Measurements from ENCODE around the gene BSDC1.

The BSDC1 gene

DNA sequence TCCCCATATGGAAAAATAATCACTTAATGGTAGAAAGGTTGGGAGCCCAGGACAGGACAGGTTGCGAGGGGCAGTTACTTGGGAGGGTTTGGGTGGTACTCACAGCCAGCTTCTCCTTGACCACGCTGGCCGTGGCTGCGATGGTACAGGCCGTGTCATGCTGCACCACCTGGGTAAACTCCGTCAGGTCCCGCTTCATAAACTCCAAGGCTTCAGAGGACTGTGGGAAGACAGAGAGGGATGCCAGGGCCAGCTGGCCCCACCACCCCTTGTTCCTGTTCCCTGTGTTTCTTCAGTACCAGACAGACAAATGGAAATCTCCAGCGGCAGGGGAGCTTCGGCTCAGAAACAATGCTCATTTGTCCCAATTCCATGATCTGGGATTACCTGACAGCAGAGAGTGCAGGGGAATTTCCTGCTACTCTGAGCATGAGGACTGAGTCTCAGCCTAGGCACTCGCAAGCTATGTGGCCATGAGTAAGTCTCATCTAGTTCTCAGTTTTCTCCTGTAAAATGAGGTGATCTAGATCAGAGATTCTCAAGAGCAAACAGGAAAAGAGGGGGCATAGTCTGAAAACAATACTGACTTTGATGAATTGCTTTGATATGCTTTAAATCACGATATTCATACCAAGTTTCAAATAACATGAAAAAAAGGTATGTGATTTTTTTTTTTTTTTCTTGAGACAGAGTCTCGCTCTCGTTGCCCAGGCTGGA, 7.4 kb downstream of the BSDC1 start:
- no peak for TF ChIP-seq ZNF384 (IDR thresholded peaks at IDR 0.05)
- no peak for TF ChIP-seq BHLHE40 (IDR thresholded peaks at IDR 0.05; ENCODE audit: borderline replicate concordance)
- TF ChIP-seq SUZ12 (IDR thresholded peaks at IDR 0.05), result no peak
- TF ChIP-seq NFRKB (IDR thresholded peaks at IDR 0.05), result no peak
- TF ChIP-seq FOXA1 (IDR thresholded peaks at IDR 0.05), result no peak
- TF ChIP-seq, protein P1, sequence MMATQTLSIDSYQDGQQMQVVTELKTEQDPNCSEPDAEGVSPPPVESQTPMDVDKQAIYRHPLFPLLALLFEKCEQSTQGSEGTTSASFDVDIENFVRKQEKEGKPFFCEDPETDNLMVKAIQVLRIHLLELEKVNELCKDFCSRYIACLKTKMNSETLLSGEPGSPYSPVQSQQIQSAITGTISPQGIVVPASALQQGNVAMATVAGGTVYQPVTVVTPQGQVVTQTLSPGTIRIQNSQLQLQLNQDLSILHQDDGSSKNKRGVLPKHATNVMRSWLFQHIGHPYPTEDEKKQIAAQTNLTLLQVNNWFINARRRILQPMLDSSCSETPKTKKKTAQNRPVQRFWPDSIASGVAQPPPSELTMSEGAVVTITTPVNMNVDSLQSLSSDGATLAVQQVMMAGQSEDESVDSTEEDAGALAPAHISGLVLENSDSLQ (IDR thresholded peaks at IDR 0.05), result no peak; the same call in 1 of the 2 replicates
- TF ChIP-seq ELF4 (IDR thresholded peaks at IDR 0.05), result no peak
- no peak for TF ChIP-seq TARDBP (IDR thresholded peaks at IDR 0.05)
- no peak for TF ChIP-seq CTBP1 (IDR thresholded peaks at IDR 0.05; ENCODE audit: borderline replicate concordance)
- TF ChIP-seq ARNT (IDR thresholded peaks at IDR 0.05), result no peak
- TF ChIP-seq SP1 (IDR thresholded peaks at IDR 0.05), result no peak
- TF ChIP-seq FOXK2 (IDR thresholded peaks at IDR 0.05), result no peak
- CTCF ChIA-PET, result no interaction called here
- DNase-seq (ENCODE audit: extremely low spot score), result no peak
- POLR2A ChIA-PET, result no interaction called here

DNA sequence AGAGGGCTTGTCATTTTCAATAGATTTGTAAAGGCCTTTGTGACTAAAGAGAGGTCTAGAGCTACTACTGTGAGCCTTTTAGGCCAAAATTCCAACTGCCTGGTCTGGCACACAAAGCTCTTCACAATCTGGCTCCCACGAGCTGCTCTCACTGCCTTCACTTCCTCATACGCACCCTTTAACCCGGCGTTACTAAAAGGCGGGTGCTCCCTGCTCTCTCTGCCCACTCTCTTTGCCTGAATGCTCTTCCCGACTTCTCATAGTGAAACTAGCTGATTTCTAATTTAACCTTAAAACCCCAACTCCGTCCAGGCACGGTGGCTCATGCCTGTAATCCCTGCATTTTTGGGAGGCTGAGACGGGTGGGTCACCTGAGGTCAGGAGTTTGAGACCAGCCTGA, 14.2 kb downstream of the BSDC1 start:
- CTCF ChIA-PET, result no interaction called here
- POLR2A ChIA-PET, result interaction anchor here (0.7 to 2.1 kb wide), 3 partner anchors 12 to 271 kb away, joined by 3 to 6 read pairs (median 5); partner anchors contain the start of genes BSDC1 and RBBP4

DNA sequence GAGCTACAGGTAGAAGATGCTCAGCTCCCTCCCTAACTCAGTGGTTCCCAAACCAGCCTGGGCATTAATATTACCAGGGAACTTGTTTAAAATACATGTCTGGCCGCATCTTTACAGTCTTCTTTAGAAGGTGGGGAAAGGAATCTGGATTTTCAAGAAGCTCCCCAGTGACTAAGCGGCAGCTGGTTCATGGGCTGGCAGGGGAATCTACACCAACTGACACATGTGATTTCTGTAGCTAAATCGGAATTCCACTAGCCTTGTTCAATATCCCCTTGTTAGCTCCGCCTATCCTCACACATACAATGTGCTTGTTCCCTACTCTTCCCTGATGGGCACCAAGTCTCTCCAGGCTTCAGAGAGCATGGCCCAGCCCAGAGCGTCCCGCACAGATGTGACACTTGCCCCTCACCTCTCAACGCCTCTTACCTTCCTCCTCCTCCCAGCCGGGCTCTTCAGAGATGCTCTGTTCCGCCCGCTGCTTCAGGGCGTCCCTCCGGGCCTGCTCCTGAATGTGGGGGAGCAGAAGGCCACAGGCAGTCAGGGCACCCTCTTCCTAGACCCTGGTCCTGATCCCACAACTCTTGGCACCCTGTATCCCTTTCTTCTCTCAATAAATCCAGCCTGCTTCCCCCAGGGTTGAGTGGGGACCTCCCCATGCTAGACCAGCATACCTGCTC, 16.6 kb downstream of the BSDC1 start:
- TF ChIP-seq FOXA1 (IDR thresholded peaks at IDR 0.05), result no peak
- TF ChIP-seq TARDBP (IDR thresholded peaks at IDR 0.05), result no peak
- no peak for TF ChIP-seq LEF1 (IDR thresholded peaks at IDR 0.05; ENCODE audit: borderline replicate concordance)
- TF ChIP-seq FOXM1 (IDR thresholded peaks at IDR 0.05; ENCODE audit: borderline replicate concordance), result no peak
- TF ChIP-seq ELF4 (IDR thresholded peaks at IDR 0.05), result no peak
- ChIA-PET CTCF (no interaction called here), POLR2A (interaction anchor here (0.7 to 1.3 kb wide), 2 partner anchors 15 to 18 kb away, joined by 4 read pairs; partner anchors contain the start of genes FAM229A and TSSK3)
- no peak for DNase-seq (ENCODE audit: extremely low spot score)

More for the DNA sequence above, 14.2 kb downstream of the BSDC1 start:
- no peak for DNase-seq (ENCODE audit: extremely low spot score)
- no peak for TF ChIP-seq LEF1 (IDR thresholded peaks at IDR 0.05; ENCODE audit: borderline replicate concordance)
- no peak for TF ChIP-seq NFRKB (IDR thresholded peaks at IDR 0.05)
- no peak for TF ChIP-seq FOXM1 (IDR thresholded peaks at IDR 0.05; ENCODE audit: borderline replicate concordance)
- TF ChIP-seq FOXA1 (IDR thresholded peaks at IDR 0.05), result no peak
- TF ChIP-seq ARNT (IDR thresholded peaks at IDR 0.05), result no peak
- TF ChIP-seq SUZ12 (IDR thresholded peaks at IDR 0.05), result no peak
- TF ChIP-seq ZNF384 (IDR thresholded peaks at IDR 0.05), result no peak
- TF ChIP-seq, protein P1 (IDR thresholded peaks at IDR 0.05), result no peak
- no peak for TF ChIP-seq HDGF (IDR thresholded peaks at IDR 0.05; ENCODE audit: borderline replicate concordance)
- no peak for TF ChIP-seq TARDBP (IDR thresholded peaks at IDR 0.05)
- no peak for TF ChIP-seq SP1 (IDR thresholded peaks at IDR 0.05)
- TF ChIP-seq CTBP1 (IDR thresholded peaks at IDR 0.05; ENCODE audit: borderline replicate concordance), result no peak
- TF ChIP-seq ELF4 (IDR thresholded peaks at IDR 0.05), result no peak
- no peak for TF ChIP-seq L3MBTL2 (conservative IDR thresholded peaks at IDR 0.05)
- TF ChIP-seq BHLHE40 (IDR thresholded peaks at IDR 0.05; ENCODE audit: borderline replicate concordance), result no peak
- TF ChIP-seq FOXK2 (IDR thresholded peaks at IDR 0.05), result no peak

DNA sequence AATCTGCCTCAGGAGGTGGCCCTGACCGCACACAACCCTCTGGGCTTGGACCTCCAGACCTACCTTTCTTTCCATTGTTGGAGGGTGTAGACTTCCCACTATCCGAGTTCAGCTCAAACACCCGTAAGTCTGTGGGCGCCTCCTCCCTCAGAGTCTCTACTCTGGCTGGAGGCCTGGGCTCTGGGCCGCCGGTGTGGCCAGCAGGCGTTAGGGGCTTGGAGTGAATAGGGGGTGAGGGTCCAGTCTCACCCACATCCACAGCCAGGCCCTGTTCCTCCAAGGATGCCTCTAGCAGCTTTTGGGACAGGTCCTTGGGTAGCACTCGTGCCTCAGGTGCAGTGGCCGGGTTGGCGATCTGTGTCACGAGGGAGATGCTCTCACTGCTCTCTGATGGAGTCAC, 18.0 kb downstream of the BSDC1 start:
- DNase-seq (ENCODE audit: extremely low spot score), result no peak
- TF ChIP-seq ARNT (IDR thresholded peaks at IDR 0.05), result no peak
- TF ChIP-seq FOXA1 (IDR thresholded peaks at IDR 0.05), result no peak
- TF ChIP-seq SP1 (IDR thresholded peaks at IDR 0.05), result no peak
- TF ChIP-seq CTBP1 (IDR thresholded peaks at IDR 0.05; ENCODE audit: borderline replicate concordance), result no peak
- TF ChIP-seq HDGF (IDR thresholded peaks at IDR 0.05; ENCODE audit: borderline replicate concordance), result no peak
- TF ChIP-seq FOXK2 (IDR thresholded peaks at IDR 0.05), result no peak
- no peak for TF ChIP-seq ZNF384 (IDR thresholded peaks at IDR 0.05)
- TF ChIP-seq, protein P1 (IDR thresholded peaks at IDR 0.05), result no peak
- TF ChIP-seq ELF4 (IDR thresholded peaks at IDR 0.05), result no peak
- no peak for TF ChIP-seq SUZ12 (IDR thresholded peaks at IDR 0.05)
- no peak for TF ChIP-seq FOXM1 (IDR thresholded peaks at IDR 0.05; ENCODE audit: borderline replicate concordance)
- TF ChIP-seq TARDBP (IDR thresholded peaks at IDR 0.05), result no peak
- TF ChIP-seq BHLHE40 (IDR thresholded peaks at IDR 0.05; ENCODE audit: borderline replicate concordance), result no peak
- TF ChIP-seq L3MBTL2 (conservative IDR thresholded peaks at IDR 0.05), result no peak
- TF ChIP-seq NFRKB (IDR thresholded peaks at IDR 0.05), result no peak
- TF ChIP-seq LEF1 (IDR thresholded peaks at IDR 0.05; ENCODE audit: borderline replicate concordance), result no peak
- ChIA-PET CTCF (no interaction called here), POLR2A (interaction anchor here (1.4 kb wide), 1 partner anchor 18 kb away, joined by 7 read pairs; the partner anchor contains the start of gene BSDC1)

DNA sequence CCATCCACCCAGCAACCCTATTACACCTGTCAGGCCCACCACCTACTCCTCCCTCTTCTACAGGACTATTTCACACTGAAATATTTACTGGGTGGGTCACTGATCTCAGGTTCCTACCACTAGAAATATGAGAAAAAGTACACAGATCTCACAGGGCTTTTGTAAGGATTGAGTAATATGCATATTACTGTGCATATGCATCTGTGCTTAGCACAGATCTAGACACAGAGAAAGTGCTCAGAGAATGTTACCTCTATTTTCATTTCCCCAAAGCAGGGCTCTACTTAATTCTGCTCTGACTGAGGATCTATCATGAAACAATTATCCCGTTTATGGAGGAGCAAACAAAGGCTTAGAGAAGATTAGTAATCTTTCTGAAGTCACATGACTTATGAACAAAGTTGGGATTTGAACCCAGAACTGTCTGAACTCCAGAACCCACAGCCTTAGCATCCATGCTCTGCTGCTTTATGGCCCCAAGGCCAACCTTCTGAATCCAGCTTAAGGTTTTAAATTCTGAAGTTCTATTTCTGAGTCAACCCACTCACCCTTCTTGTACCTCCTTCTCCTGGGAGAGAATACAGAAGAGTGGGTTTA, 20.1 kb downstream of the BSDC1 start:
- ChIA-PET POLR2A (no interaction called here), CTCF (no interaction called here)
- DNase-seq (ENCODE audit: extremely low spot score), result no peak
- TF ChIP-seq TARDBP (IDR thresholded peaks at IDR 0.05) (no peak), ARNT (IDR thresholded peaks at IDR 0.05) (no peak), SUZ12 (IDR thresholded peaks at IDR 0.05) (no peak), FOXK2 (IDR thresholded peaks at IDR 0.05) (no peak), SP1 (IDR thresholded peaks at IDR 0.05) (no peak), FOXM1 (IDR thresholded peaks at IDR 0.05; ENCODE audit: borderline replicate concordance) (no peak), ELF4 (IDR thresholded peaks at IDR 0.05) (no peak), BHLHE40 (IDR thresholded peaks at IDR 0.05; ENCODE audit: borderline replicate concordance) (no peak), NFRKB (IDR thresholded peaks at IDR 0.05) (no peak), LEF1 (IDR thresholded peaks at IDR 0.05; ENCODE audit: borderline replicate concordance) (no peak), ZNF384 (IDR thresholded peaks at IDR 0.05) (no peak), L3MBTL2 (conservative IDR thresholded peaks at IDR 0.05) (no peak), HDGF (IDR thresholded peaks at IDR 0.05; ENCODE audit: borderline replicate concordance) (no peak), FOXA1 (IDR thresholded peaks at IDR 0.05) (no peak), CTBP1 (IDR thresholded peaks at IDR 0.05; ENCODE audit: borderline replicate concordance) (no peak)
- TF ChIP-seq, protein P1 (IDR thresholded peaks at IDR 0.05), result no peak

Data from HEK293T (cell line).